NCI-H748 (cell line): Measurements from ENCODE around the gene DIAPH2.
"Not testable (repeated sequence)": the region's sequence is repeated elsewhere in the genome, so short reads cannot be mapped to it uniquely, and the experiment has no call there.

ENCODE experiments used
- DNase-seq: peaks from one replicate; lab custom pipeline; 2025; ENCODE audit not compliant: unreplicated experiment; lab: John Stamatoyannopoulos, UW

Gene DIAPH2

GRCh38 chrX:96684339-96685209 is at the start of gene DIAPH2:
TSS of gene DIAPH2 (plus strand) at chrX:96684842.
- peak; percentile 13 for DNase-seq

DNA sequence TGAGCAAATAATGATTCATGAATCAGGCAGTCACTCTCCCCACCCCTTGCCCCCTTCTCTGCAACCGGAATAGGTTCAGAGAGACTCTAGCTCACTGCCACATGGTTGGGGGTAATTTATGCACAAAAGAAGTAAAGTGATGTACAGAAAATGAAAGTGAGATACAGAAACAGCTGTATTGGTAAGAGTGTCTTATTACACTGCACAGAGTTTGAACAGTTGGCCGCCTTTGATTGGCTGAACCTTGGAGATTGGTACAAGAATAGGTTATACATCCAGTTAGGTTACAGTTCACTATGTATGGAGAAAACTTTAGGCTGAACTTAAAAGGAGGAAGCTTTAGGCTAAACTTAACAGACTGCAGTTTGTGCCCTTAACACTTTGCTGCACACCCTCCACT is 34.6 kb upstream of the DIAPH2 start:
- no peak for DNase-seq

- DNase-seq, result no peak
Observed at GRCh38 chrX:96655947-96656623, 28.6 kb upstream of the DIAPH2 start.

GRCh38 chrX:96682516-96682915 is 2.1 kb upstream of the DIAPH2 start:
- DNase-seq, result no peak

DNA sequence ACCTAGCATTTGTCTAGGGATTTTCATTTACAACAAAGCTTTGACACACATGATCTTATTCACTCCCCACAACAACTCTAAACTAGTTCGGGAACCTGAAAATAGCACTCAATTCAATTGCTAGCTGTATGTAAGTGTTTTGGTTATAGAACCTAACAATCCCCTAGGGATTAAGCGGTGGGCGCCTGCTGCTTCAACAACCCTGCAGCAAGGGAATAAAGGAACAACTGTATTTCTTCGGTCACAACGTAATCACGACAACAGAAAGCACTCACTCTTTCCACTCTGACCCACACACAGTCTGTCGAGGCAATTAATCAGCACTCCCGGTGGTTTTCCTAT is 674 bp upstream of the DIAPH2 start:
- DNase-seq, result no peak

DNA sequence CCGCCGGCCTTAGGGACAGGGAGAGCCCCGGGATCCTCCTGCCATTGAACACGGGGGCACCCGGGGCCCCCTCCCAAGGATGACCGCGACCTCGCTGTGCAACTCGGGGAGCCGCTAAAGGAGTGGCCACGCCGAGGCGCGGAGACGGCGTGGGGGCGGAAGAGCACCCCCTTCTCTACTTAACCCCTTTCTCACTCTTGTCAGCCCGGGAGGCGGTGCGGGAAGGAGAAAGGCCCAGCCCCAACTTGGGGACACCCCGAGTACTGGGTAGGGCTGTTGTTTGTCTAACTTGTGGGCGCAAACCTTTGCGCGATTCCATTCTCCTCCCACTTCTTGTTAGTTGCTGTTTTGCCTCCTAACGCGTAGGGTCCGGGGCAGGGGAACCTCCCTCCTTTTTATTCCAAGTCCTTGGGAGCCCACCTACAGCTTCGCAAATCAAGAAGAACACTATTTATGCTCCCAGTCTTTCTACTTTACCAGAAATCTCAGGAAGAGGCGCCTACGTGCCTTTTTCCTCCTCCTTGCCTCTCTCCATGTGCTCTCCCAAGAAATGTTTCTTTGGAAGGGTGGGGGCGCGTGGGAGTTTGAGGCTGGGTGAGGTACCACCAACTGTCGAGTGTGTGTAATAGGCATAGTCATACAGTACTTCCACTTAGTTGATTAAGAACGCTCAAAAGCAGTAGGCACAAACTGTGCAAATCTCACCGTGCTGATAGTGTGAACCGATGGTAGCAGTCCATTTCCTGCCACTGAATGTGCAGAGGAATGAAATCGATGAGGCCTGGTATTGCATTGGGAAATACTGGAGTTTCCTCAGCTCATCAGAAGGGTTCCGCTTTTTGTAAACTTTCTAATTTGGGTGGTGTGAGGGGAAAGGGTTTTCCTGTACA is 813 bp downstream of the DIAPH2 start:
- DNase-seq, result no peak

- no peak for DNase-seq
Observed at GRCh38 chrX:96687776-96688175, 3.1 kb downstream of the DIAPH2 start.

- no peak for DNase-seq
Observed at GRCh38 chrX:96688789-96689188, 4.1 kb downstream of the DIAPH2 start.

DNA sequence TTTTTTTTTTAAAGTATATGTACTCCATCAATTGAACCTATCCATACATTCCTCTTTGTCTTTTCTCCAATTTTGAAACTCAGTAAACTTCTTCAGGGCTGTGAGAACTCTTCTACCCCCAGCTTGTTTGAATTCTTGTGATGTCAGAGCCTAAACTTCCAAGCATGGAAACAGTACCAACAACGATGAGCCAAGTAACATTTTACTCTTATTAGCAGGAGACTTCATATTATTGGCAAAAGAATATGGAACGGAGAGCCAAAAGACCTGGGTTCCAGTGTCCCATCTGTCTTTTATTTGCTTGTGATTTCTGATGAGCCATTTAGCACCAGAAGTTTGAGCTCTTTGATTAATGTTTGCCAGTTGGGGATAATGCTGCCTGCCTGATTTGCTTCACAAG is 5.3 kb downstream of the DIAPH2 start:
- no peak for DNase-seq

- no peak for DNase-seq
Observed at GRCh38 chrX:96692454-96692853, 7.8 kb downstream of the DIAPH2 start.

GRCh38 chrX:96692890-96693289 is 8.2 kb downstream of the DIAPH2 start:
- DNase-seq, result no peak

GRCh38 chrX:96693407-96693806 is 8.8 kb downstream of the DIAPH2 start:
- DNase-seq, result no peak

DNA sequence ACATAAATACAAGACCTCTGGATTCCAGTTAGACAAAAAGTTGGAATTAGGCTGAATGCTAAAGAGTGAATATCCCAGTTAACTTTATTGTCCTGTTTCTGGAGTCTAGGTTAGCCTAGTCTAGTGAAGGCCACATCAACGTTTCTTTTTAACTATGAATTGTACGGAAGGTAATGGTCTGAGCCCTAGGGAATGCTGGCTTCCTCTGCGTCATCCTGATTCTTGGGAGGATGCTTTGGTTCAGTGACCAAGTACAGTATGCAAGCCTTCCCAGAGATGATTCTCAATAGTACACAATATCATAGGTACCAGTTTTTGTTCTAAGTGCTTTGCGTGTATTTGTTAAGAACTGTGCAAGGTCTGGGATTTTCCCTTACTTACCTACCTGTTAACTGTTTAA is 11.8 kb downstream of the DIAPH2 start:
- no peak for DNase-seq

- no peak for DNase-seq
Observed at GRCh38 chrX:96700625-96701024, 16.0 kb downstream of the DIAPH2 start.

- DNase-seq, result no peak
Observed at GRCh38 chrX:96703379-96703778, 18.7 kb downstream of the DIAPH2 start.

- DNase-seq, result no peak
Observed at GRCh38 chrX:96703816-96704215, 19.2 kb downstream of the DIAPH2 start.

DNA sequence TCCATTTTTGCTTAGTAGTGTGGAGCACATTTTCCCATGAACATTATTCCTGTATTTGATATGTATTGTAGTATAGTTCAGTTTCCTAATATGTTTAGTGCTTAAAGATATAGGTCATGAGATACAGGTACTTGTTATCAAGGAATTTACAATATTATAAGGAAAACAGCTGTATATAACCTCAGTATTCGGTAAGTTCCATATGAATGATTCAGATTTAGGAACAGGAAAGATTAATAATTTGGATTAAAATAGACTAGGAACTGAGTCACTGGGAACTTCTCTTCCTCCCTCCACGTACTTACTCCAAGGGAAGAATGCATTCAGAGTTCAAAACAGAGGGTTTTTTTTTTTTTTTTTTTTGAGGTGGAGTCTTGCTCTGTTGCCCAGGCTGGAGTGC is 20.0 kb downstream of the DIAPH2 start:
- DNase-seq, result no peak

- DNase-seq, result no peak
Observed at GRCh38 chrX:96705905-96706304, 21.3 kb downstream of the DIAPH2 start.

GRCh38 chrX:96707804-96708203 is 23.2 kb downstream of the DIAPH2 start:
- no peak for DNase-seq

- no peak for DNase-seq
Observed at GRCh38 chrX:96710031-96710430, 25.4 kb downstream of the DIAPH2 start.

DNA sequence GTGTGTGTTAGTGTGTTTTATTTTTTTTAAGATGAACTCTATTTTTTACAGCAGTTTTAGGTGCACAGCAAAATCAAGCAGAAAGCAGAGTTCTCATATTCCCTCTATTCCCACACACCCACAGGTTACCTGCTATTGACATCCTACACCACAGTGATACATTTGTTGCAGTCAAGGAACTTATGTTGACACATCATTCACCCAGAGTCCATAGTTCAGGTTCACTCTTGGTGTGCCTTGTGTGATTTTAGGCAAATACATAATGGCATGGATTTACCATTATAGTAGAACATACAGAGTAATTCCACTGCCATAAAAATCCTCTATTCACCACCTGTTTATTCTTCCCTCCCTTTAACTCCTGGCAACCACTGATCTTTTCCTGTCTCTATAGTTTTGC is 28.7 kb downstream of the DIAPH2 start:
- no peak for DNase-seq

DNA sequence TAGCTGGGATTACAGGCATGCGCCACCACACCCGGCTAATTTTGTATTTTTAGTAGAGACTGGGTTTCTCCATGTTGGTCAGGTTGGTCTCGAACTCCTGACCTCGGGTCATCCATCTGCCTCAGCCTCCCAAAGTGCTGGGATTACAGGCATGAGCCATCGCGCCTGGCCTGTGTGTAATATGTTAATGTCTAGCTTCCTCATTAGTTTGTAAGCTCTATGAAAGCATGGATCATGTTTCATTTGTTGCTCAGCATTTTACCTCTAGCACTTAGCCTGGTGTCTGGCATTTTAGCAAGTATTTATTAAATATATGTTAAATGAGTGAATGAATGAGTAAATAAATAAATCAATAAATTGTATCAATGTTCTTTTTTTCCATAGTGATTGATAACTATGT is 29.8 kb downstream of the DIAPH2 start:
- not testable (repeated sequence) for DNase-seq
